K562 (cell line): ENCODE results near the gene INPP5D. TPM values are rescaled to one million over a fixed set of nuclear protein-coding genes. Genes with fewer than 3 reads are reported as not detected.
A peak's percentile ranks its signal among the peaks of the same experiment; 100 is the strongest.

Experiments used
- ARID3B ChIP-seq: fragments of 250-450 bp; sonication (Bioruptor Pico); IDR thresholded peaks from 2 replicates; pipeline ENCODE4 v1.4.0; 2020; ENCODE audit warnings: borderline replicate concordance
- BCL6 ChIP-seq: fragments of 250-450 bp; sonication (Bioruptor Pico); IDR thresholded peaks from 2 replicates; pipeline ENCODE4 v1.4.0; 2020
- BDP1 ChIP-seq: IDR thresholded peaks from 3 replicates; pipeline ENCODE4 v1.6.1; 2011; ENCODE audit not compliant: insufficient read length, insufficient read depth
- BRD4 ChIP-seq: fragments of 200-600 bp; sonication (generic); IDR thresholded peaks from 2 replicates; pipeline ENCODE4 v1.6.1; 2017; ENCODE audit warnings: inconsistent platforms
- CBFA2T2 ChIP-seq: fragments of 450-650 bp; conservative IDR thresholded peaks from 2 replicates; pipeline ENCODE4 v1.6.1; 2017; ENCODE audit warnings: mild to moderate bottlenecking
- FOSL1 ChIP-seq: fragments of 200-800 bp; sonication (Bioruptor generic); conservative IDR thresholded peaks from 2 replicates; pipeline ENCODE4 v1.6.1; 2016; ENCODE audit warnings: missing genetic modification characterization, missing compliant biosample characterization
- FOXK2 ChIP-seq, 2 experiments: fragments of 450-650 bp; IDR thresholded peaks in 1 of 2; conservative IDR thresholded peaks in 1 of 2; 2 replicates each; pipeline ENCODE4 v1.6.1; 2016; ENCODE audit warnings: low read depth in 2 of 2, mild to moderate bottlenecking in 1 of 2
- GTF2F1 ChIP-seq: IDR thresholded peaks from 2 replicates; pipeline ENCODE4 v1.6.1; 2011; ENCODE audit warnings: low read depth, low read length, improper control_type of control experiment
- HMGN3 ChIP-seq: IDR thresholded peaks from 2 replicates; pipeline ENCODE4 v1.6.1; 2011; ENCODE audit warnings: borderline replicate concordance, low read depth, mild to moderate bottlenecking, mixed read lengths, low read length; ENCODE audit not compliant: insufficient read length; ENCODE audit errors: extremely low read depth
- KLF16 ChIP-seq: IDR thresholded peaks from 2 replicates; pipeline ENCODE4 v1.6.1; 2016; ENCODE audit warnings: antibody characterized with exemption
- MAZ ChIP-seq, 2 experiments: fragments of 450-650 bp in 1 of 2; sonication (generic) in 1 of 2; formaldehyde crosslinking; IDR thresholded peaks in 1 of 2; conservative IDR thresholded peaks in 1 of 2; 2 replicates each; pipeline versions ENCODE4 v1.4.0 to v1.5.0; 2020; ENCODE audit warnings: mild to moderate bottlenecking in 1 of 2, missing genetic modification reagents in 1 of 2
- MCM5 ChIP-seq: fragments of 450-650 bp; IDR thresholded peaks from 2 replicates; pipeline ENCODE4 v1.6.1; 2016; ENCODE audit warnings: low read depth
- NFXL1 ChIP-seq: fragments of 450-650 bp; formaldehyde crosslinking; IDR thresholded peaks from 2 replicates; pipeline ENCODE4 v1.4.0; 2021; ENCODE audit warnings: mild to moderate bottlenecking
- NONO ChIP-seq, 2 experiments: fragments of 200-400 bp in 1 of 2; fragments of 450-650 bp in 1 of 2; formaldehyde crosslinking in 1 of 2; IDR thresholded peaks; 2 replicates each; pipeline ENCODE4 v1.6.1; 2017; ENCODE audit warnings: low read depth in 2 of 2, mild to moderate bottlenecking in 2 of 2, moderate library complexity in 2 of 2, low read length in 1 of 2
- PKNOX1 ChIP-seq: fragments of 450-650 bp; IDR thresholded peaks from 2 replicates; pipeline ENCODE4 v1.6.1; 2016
- RCOR1 ChIP-seq, 2 experiments: IDR thresholded peaks; 2 replicates each; pipeline ENCODE4 v1.6.1; 2012; ENCODE audit warnings: low read depth in 2 of 2, low read length in 2 of 2, borderline replicate concordance in 1 of 2, improper control_type of control experiment in 1 of 2
- RHOXF2B ChIP-seq: fragments of 250-450 bp; sonication (Bioruptor Pico); conservative IDR thresholded peaks from 2 replicates; pipeline ENCODE4 v1.5.1; 2021
- SRF ChIP-seq, 2 experiments: fragments of 250-450, 450-650 bp in 1 of 2; sonication (Bioruptor Pico) in 1 of 2; sonication (generic) in 1 of 2; formaldehyde crosslinking; IDR thresholded peaks; 2 replicates each; pipeline versions ENCODE4 v1.5.0 to v1.5.1; 2020 to 2022; ENCODE audit warnings: mild to moderate bottlenecking in 1 of 2, missing genetic modification reagents in 1 of 2
- TFE3 ChIP-seq: fragments of 450-650 bp; formaldehyde crosslinking; IDR thresholded peaks from 2 replicates; pipeline ENCODE4 v1.4.0; 2020; ENCODE audit warnings: mild to moderate bottlenecking, mixed read lengths
- WHSC1 ChIP-seq: IDR thresholded peaks from one replicate; pipeline ENCODE4 v1.6.1; 2012; ENCODE audit warnings: low read length, control low read depth, inconsistent platforms
- ZC3H4 ChIP-seq: sonication (generic); formaldehyde crosslinking; IDR thresholded peaks from 2 replicates; pipeline ENCODE4 v1.9.0; 2021; ENCODE audit warnings: missing genetic modification reagents, borderline replicate concordance
- ZNF165 ChIP-seq: fragments of 250-450 bp; sonication (Bioruptor Pico); IDR thresholded peaks from 2 replicates; pipeline ENCODE4 v1.4.0; 2020; ENCODE audit warnings: borderline replicate concordance
- ZNF561 ChIP-seq: fragments of 450-650 bp; formaldehyde crosslinking; conservative IDR thresholded peaks from 2 replicates; pipeline ENCODE4 v1.4.0; 2020; ENCODE audit warnings: mild to moderate bottlenecking, moderate library complexity
- ZNF57 ChIP-seq: fragments of 450-650 bp; formaldehyde crosslinking; IDR thresholded peaks from 2 replicates; pipeline ENCODE4 v1.4.0; 2020; ENCODE audit warnings: mild to moderate bottlenecking, moderate library complexity
- ZNF717 ChIP-seq: fragments of 250-450 bp; sonication (Bioruptor Pico); IDR thresholded peaks from 2 replicates; pipeline ENCODE4 v1.5.0; 2021
- ZNF766 ChIP-seq: fragments of 200-800 bp; sonication (Bioruptor generic); conservative IDR thresholded peaks from 2 replicates; pipeline ENCODE4 v1.6.1; 2016; ENCODE audit warnings: missing genetic modification characterization, missing compliant biosample characterization
- ZNF778 ChIP-seq: fragments of 450-650 bp; formaldehyde crosslinking; IDR thresholded peaks from 2 replicates; pipeline ENCODE4 v1.4.0; 2020; ENCODE audit warnings: mild to moderate bottlenecking, moderate library complexity
- polyA plus RNA-seq, 8 experiments: library from polyadenylated mRNA; depleted of rRNA in 4 of 8; stranded (reverse) in 5 of 8; unstranded in 3 of 8; fragments of >200 nt; fragmentation: Nextera tagmentation in 2 of 8; fragmentation: Illumina TruSeq in 1 of 8; extraction: Ambion mirVana in 2 of 8; extraction: Trizol in 1 of 8; gene quantifications; 2 replicates each; pipeline versions ENCODE4 v1.2.1 to v1.2.3, GENCODE V29; 2011 to 2014; ENCODE audit warnings: inconsistent platforms in 1 of 8, missing spikeins in 1 of 8
- total RNA-seq, 7 experiments: library from RNA; depleted of rRNA in 6 of 7; stranded (reverse); fragments of >200 nt in 6 of 7; fragmentation: Illumina TruSeq in 2 of 7; extraction: Trizol in 2 of 7; gene quantifications; 2 replicates each; pipeline versions ENCODE4 v1.2.1 to v1.2.3, GENCODE V29; 2011 to 2021; ENCODE audit warnings: low replicate concordance in 1 of 7

INPP5D gene
- total and polyA plus RNA-seq, 9 of the 15 experiments (the other 6 are each of a cell fraction or from before 2014, with no cell fraction given): 0.55 to 6.2 (median 2.2) TPM

GRCh38 chr2:233221378-233222063 is 161.4 kb downstream of the INPP5D start (continued):
- TF ChIP-seq WHSC1 (no peak), GTF2F1 (no peak), PKNOX1 (peak; percentile 41), CBFA2T2 (peak; percentile 83), BCL6 (CRISPR knock-in tag) (no peak), ZNF165 (CRISPR knock-in tag) (no peak), BDP1 (no peak), NFXL1 (CRISPR knock-in tag) (no peak), ZNF766 (CRISPR knock-in tag) (peak; percentile 72; the same call in 1 of the 2 replicates), RCOR1 (IDR thresholded peaks at IDR 0.05; ENCODE audit: borderline replicate concordance in 1 of 2, low read depth in 2 of 2, low read length in 2 of 2) (peak in 1 of 2 experiments; percentile 44; a peak in 1 of 4 replicates), NONO (IDR thresholded peaks at IDR 0.05; ENCODE audit: low read depth in 2 of 2, low read length in 1 of 2) (no peak), SRF (CRISPR knock-in tag; IDR thresholded peaks at IDR 0.05) (no peak), FOXK2 (conservative IDR thresholded peaks at IDR 0.05 in 1 of 2, IDR thresholded peaks at IDR 0.05 in 1 of 2; ENCODE audit: low read depth in 2 of 2) (peak; percentile 54 to 67), ZNF778 (CRISPR knock-in tag) (no peak), ZC3H4 (CRISPR knock-in tag) (no peak), ARID3B (CRISPR knock-in tag) (no peak), FOSL1 (tag) (peak; percentile 94), TFE3 (CRISPR knock-in tag) (no peak), ZNF717 (CRISPR knock-in tag) (no peak), BRD4 (no peak), MCM5 (no peak), RHOXF2B (CRISPR knock-in tag) (no peak), ZNF57 (no peak), KLF16 (peak; percentile 34; the same call in 1 of the 2 replicates), HMGN3 (peak; percentile 21), ZNF561 (CRISPR knock-in tag) (no peak), MAZ (CRISPR knock-in tag; conservative IDR thresholded peaks at IDR 0.05 in 1 of 2, IDR thresholded peaks at IDR 0.05 in 1 of 2) (no peak)
